Fibroblast of lung (primary cell): Measurements from ENCODE around the gene MALAT1.

ENCODE experiments used
- EZH2 ChIP-seq: IDR thresholded peaks from 2 replicates; pipeline ENCODE4 v1.5.1; 2012; ENCODE audit warnings: low read length, control low read depth, mild to moderate bottlenecking; ENCODE audit errors: missing control alignments
- TF ChIP-seq, protein P1 (sequence below), 2 donors: IDR thresholded peaks in 1 of 2; conservative IDR thresholded peaks in 1 of 2; 1 replicate in 1 of 2; 2 replicates in 1 of 2; pipeline ENCODE4 v1.5.1; 2011 to 2012; ENCODE audit warnings: low read length in 2 of 2, control low read depth in 1 of 2, inconsistent platforms in 1 of 2, low read depth in 1 of 2, mild to moderate bottlenecking in 1 of 2

DNA sequence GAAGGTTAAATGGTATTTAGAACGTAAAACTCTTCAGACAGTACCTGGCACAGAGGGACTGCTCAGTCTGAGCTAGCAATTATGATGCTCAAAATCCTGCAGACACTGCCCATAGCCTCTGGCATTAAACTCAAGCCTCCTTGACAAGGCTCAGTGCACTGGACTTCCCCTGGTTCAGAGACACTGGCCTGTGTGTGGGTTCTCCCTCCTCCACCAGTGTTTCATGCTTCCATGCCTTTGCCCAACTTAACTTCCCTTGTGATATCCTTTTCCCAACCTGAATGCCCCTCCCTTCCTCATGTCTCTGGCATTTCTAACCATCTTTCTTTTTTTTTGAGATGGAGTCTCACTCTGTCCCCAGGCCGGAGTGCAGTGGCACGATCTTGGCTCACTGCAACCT is 50.3 kb downstream of the MALAT1 start:
- TF ChIP-seq, protein P1, sequence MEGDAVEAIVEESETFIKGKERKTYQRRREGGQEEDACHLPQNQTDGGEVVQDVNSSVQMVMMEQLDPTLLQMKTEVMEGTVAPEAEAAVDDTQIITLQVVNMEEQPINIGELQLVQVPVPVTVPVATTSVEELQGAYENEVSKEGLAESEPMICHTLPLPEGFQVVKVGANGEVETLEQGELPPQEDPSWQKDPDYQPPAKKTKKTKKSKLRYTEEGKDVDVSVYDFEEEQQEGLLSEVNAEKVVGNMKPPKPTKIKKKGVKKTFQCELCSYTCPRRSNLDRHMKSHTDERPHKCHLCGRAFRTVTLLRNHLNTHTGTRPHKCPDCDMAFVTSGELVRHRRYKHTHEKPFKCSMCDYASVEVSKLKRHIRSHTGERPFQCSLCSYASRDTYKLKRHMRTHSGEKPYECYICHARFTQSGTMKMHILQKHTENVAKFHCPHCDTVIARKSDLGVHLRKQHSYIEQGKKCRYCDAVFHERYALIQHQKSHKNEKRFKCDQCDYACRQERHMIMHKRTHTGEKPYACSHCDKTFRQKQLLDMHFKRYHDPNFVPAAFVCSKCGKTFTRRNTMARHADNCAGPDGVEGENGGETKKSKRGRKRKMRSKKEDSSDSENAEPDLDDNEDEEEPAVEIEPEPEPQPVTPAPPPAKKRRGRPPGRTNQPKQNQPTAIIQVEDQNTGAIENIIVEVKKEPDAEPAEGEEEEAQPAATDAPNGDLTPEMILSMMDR (conservative IDR thresholded peaks at IDR 0.05 in 1 of 2, IDR thresholded peaks at IDR 0.05 in 1 of 2; ENCODE audit: low read depth in 1 of 2, low read length in 2 of 2): no peak
- TF ChIP-seq EZH2: no peak
